ENCODE measurements around the gene PHF23. TPM values are rescaled to one million over a fixed set of nuclear protein-coding genes. Genes with fewer than 3 reads are reported as not detected.
"Not testable (repeated sequence)": the region's sequence is repeated elsewhere in the genome, so short reads cannot be mapped to it uniquely, and the experiment has no call there.

PHF23 gene
- total RNA-seq, 4 donors from 2014 or later: 19.8 to 39.5 (median 35.8) TPM

DNA sequence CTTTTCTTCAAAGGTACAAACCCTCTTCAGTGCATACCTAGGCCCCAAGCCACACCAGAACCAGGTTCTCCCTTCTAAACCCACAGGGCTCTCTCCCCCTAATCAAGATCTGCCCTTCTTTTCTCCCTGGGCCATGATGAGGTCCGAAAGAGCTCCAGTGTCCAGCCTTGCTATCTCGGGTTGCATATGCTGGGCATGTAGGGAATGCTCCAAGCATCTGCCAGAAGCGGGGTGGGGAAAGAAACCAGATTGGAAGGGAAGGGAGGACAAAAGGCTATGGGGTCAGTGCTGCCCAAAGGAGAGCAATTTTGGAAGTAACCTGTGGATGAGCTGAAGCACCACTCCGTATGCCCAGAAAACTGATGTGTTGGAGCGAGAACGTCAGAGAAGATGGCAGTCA is 10.0 kb upstream of the PHF23 start:
- Histone ChIP-seq H3K27me3 (no peaks in the 10 kb centered on the region), H3K4me3 (replicated peaks in 1 of 3) (no peak overlapping the region), H3K9me3 (no peaks in the 10 kb centered on the region), H3K4me1 (peaks cover 20 to 32% of the 10 kb centered on the region in 2 donors), H3K27ac (no peak overlapping the region), H3K36me3 (peaks cover 16% of the 10 kb centered on the region in 2 donors)
- intact Hi-C loops (cut with DNase I): no loop called here
- TF ChIP-seq POLR2A (IDR thresholded peaks at IDR 0.05) (no peak), CTCF (IDR thresholded peaks at IDR 0.05) (no peak)
- no peak for DNase-seq
- WGBS, 2 donors: 88 to 94% methylated on average over 6 of the region's 6 CpGs

GRCh38 chr17:7248796-7249195 is 9.5 kb upstream of the PHF23 start:
- Histone ChIP-seq H3K27me3 (no peaks in the 10 kb centered on the region), H3K4me3 (replicated peaks in 1 of 3) (no peak overlapping the region), H3K36me3 (peaks cover 14 to 16% of the 10 kb centered on the region in 2 donors), H3K9me3 (no peaks in the 10 kb centered on the region), H3K4me1 (peaks cover 20 to 33% of the 10 kb centered on the region in 2 donors), H3K27ac (no peak overlapping the region)
- intact Hi-C loops (cut with DNase I): no loop called here
- 80 to 85% methylated on average over 4 of the region's 4 CpGs for WGBS, 2 donors
- no peak for TF ChIP-seq POLR2A (IDR thresholded peaks at IDR 0.05)
- no peak for TF ChIP-seq CTCF (IDR thresholded peaks at IDR 0.05)
- DNase-seq: no peak

GRCh38 chr17:7246779-7247178 is 7.5 kb upstream of the PHF23 start:
- Histone ChIP-seq H3K27me3 (no peaks in the 10 kb centered on the region), H3K36me3 (peaks cover 14 to 16% of the 10 kb centered on the region in 2 donors), H3K4me1 (peaks cover 11 to 28% of the 10 kb centered on the region in 2 donors), H3K9me3 (no peaks in the 10 kb centered on the region), H3K27ac (no peak overlapping the region), H3K4me3 (replicated peaks in 1 of 3) (no peak overlapping the region)
- WGBS, 2 donors: 92 to 96% methylated on average over 5 of the region's 5 CpGs
- DNase-seq: no peak
- intact Hi-C loops (cut with DNase I): no loop called here
- TF ChIP-seq POLR2A (IDR thresholded peaks at IDR 0.05) (no peak), CTCF (IDR thresholded peaks at IDR 0.05) (no peak)

GRCh38 chr17:7243838-7244237 is 4.6 kb upstream of the PHF23 start:
- intact Hi-C loops (cut with DNase I); H3K4me3 ChIP-seq (replicated peaks in 1 of 3); H3K27me3 ChIP-seq; H3K9me3 ChIP-seq; DNase-seq: not testable (repeated sequence)
- Histone ChIP-seq H3K27ac (peak overlapping the region in 1 of 3 donors; percentile 99), H3K4me1 (peaks cover 17 to 27% of the 10 kb centered on the region in 2 donors), H3K36me3 (peaks cover 19 to 21% of the 10 kb centered on the region in 2 donors)
- 79 to 85% methylated on average over 10 of the region's 10 CpGs for WGBS, 2 donors

DNA sequence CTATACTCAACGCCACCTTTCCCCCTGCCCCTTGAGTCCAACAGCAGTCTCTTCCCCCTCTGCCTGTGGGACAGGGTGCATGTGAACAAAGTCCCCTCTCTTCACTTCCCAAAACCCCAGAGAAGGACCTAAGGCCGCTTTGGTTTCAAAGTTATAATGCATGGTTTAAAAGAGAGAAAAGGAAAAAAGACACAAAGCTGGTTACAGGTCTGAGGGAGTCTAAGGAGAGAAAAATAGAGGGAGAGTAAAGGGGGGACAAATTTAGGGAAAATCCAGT is 4.1 kb upstream of the PHF23 start:
- 40 to 48% methylated on average over 2 of the region's 2 CpGs for WGBS, 2 donors
- TF ChIP-seq CTCF (IDR thresholded peaks at IDR 0.05): no peak
- TF ChIP-seq POLR2A (IDR thresholded peaks at IDR 0.05): no peak
- no peak for DNase-seq
- H3K27me3 ChIP-seq: no peaks in the 10 kb centered on the region
- intact Hi-C loops (cut with DNase I): no loop called here
- no peaks in the 10 kb centered on the region for H3K9me3 ChIP-seq
- peak overlapping the region in 2 of 3 donors; percentile 14 to 86 for H3K4me3 ChIP-seq (replicated peaks in 1 of 3)
- peak overlapping the region; percentile 85 to 99 (median 95) for H3K27ac ChIP-seq
- peaks cover 19 to 21% of the 10 kb centered on the region in 2 donors for H3K36me3 ChIP-seq
- peaks cover 17 to 25% of the 10 kb centered on the region in 2 donors for H3K4me1 ChIP-seq

Measured in thyroid gland (tissue), 4 donors.